ENCODE results near the gene MKRN3.

Gene MKRN3

GRCh38 chr15:23572844-23573243, 7.4 kb downstream of the MKRN3 start:
- TF ChIP-seq CTCF (conservative IDR thresholded peaks at IDR 0.05; ENCODE audit: control insufficient read depth, insufficient read depth, low read depth, low read length): no peak
- no peak for DNase-seq (ENCODE audit: low read depth)

GRCh38 chr15:23574742-23575141, 9.3 kb downstream of the MKRN3 start:
- no peak for DNase-seq (ENCODE audit: low read depth)
- H3K4me3 ChIP-seq (ENCODE audit: control insufficient read depth, low read depth, low read length): no peak overlapping the region
- TF ChIP-seq CTCF (conservative IDR thresholded peaks at IDR 0.05; ENCODE audit: control insufficient read depth, insufficient read depth, low read depth, low read length): no peak

More at GRCh38 chr15:23572844-23573243, 7.4 kb downstream of the MKRN3 start:
- H3K4me3 ChIP-seq (ENCODE audit: control insufficient read depth, low read depth, low read length): no peak overlapping the region

- H3K4me3 ChIP-seq (ENCODE audit: control insufficient read depth, low read depth, low read length): no peak overlapping the region
- DNase-seq (ENCODE audit: low read depth): no peak
- TF ChIP-seq CTCF (conservative IDR thresholded peaks at IDR 0.05; ENCODE audit: control insufficient read depth, insufficient read depth, low read depth, low read length): no peak
These were observed 10.6 kb downstream of the MKRN3 start for GRCh38 chr15:23576061-23576460.

DNA sequence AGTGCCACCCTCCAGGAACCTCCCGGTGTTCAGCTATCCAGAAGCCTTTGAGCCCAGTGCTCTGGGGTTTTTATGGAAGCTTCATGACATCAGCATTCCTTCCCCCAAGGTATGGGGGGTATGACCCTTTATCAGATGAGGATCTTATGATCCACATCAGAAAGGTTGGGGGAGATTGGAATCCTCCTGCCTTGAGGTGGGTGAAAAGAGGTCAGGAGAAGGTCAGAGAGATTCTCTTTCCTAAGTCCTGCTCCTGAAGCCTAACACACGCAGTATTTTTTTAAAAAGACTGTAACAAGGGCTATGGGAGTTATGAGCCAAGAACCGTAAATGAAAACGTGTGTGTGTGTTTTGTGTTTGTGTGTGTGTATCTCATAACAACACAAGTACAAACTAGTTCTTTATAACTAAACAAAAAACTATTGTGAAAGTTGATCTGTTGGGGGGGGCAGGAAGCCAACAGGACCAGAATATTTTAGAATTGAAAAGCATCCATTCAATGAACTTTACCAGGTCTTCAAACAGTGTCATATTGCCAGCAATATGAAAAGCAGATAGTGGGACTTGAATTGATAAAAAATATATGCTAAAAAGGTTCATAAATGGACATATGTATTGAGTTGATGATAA, 13.2 kb downstream of the MKRN3 start:
- no peak overlapping the region for H3K4me3 ChIP-seq (ENCODE audit: control insufficient read depth, low read depth, low read length)
- no peak for DNase-seq (ENCODE audit: low read depth)

GRCh38 chr15:23588268-23588667, 22.8 kb downstream of the MKRN3 start:
- no peak overlapping the region for H3K4me3 ChIP-seq (ENCODE audit: control insufficient read depth, low read depth, low read length)

More for the DNA sequence above, 13.2 kb downstream of the MKRN3 start:
- TF ChIP-seq CTCF (conservative IDR thresholded peaks at IDR 0.05; ENCODE audit: control insufficient read depth, insufficient read depth, low read depth, low read length): no peak

DNA sequence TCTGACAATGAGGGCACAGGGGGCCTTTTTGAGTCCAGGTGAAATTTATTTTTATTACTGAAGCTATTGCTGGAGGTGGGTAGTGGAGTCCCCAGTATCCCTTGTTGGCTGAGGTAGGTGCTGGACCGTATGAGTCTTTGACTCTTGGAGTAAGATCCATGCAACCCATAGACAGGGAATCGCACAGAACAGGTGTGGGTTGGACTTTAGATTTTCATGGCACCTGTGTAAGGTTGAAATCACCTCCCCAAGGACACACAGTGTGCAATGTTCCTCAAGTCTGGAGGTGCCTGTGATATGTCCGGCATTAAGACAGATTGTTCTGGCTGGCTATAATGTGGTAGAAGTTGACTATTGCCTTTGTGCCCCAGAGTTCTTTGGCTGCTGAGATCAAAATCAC, 23.5 kb downstream of the MKRN3 start:
- no peak overlapping the region for H3K4me3 ChIP-seq (ENCODE audit: control insufficient read depth, low read depth, low read length)
- DNase-seq (ENCODE audit: low read depth): no peak
- no peak for TF ChIP-seq CTCF (conservative IDR thresholded peaks at IDR 0.05; ENCODE audit: control insufficient read depth, insufficient read depth, low read depth, low read length)

More at GRCh38 chr15:23588268-23588667, 22.8 kb downstream of the MKRN3 start:
- no peak for DNase-seq (ENCODE audit: low read depth)
- no peak for TF ChIP-seq CTCF (conservative IDR thresholded peaks at IDR 0.05; ENCODE audit: control insufficient read depth, insufficient read depth, low read depth, low read length)
